ENCODE results near the gene ZHX3. TPM values are rescaled to one million over a fixed set of nuclear protein-coding genes. Genes with fewer than 3 reads are reported as not detected.

The ZHX3 gene
- total RNA-seq, 4 donors from 2014 or later = 19.2 to 32.9 (median 31.4) TPM

DNA sequence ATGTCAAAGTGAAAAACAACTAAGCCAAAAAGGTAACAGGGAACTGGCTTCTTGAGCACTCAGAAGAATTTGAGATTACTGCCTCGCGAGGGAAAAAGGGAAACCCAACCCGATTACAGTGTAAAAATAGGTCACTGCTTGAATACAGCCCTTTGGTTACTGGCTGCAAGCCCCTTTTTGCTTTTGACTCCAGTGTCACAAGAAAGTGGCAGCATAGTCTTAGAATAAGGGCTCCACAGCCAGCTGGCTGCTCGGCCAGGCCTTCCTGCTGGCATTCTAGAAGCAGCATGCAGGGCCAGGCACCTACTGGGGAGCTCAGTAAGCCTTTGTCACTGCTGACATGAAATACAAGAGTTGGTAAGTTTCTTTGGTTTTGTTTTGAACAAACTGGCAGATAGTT is 83.0 kb downstream of the ZHX3 start:
- peak overlapping the region; percentile 93 for H3K27ac ChIP-seq
- DNase-seq (ENCODE audit: low spot score in 2 of 2) = no peak
- TF ChIP-seq, protein P1, sequence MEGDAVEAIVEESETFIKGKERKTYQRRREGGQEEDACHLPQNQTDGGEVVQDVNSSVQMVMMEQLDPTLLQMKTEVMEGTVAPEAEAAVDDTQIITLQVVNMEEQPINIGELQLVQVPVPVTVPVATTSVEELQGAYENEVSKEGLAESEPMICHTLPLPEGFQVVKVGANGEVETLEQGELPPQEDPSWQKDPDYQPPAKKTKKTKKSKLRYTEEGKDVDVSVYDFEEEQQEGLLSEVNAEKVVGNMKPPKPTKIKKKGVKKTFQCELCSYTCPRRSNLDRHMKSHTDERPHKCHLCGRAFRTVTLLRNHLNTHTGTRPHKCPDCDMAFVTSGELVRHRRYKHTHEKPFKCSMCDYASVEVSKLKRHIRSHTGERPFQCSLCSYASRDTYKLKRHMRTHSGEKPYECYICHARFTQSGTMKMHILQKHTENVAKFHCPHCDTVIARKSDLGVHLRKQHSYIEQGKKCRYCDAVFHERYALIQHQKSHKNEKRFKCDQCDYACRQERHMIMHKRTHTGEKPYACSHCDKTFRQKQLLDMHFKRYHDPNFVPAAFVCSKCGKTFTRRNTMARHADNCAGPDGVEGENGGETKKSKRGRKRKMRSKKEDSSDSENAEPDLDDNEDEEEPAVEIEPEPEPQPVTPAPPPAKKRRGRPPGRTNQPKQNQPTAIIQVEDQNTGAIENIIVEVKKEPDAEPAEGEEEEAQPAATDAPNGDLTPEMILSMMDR (IDR thresholded peaks at IDR 0.05) = no peak
- TF ChIP-seq POLR2AphosphoS5 (IDR thresholded peaks at IDR 0.05) = no peak
- TF ChIP-seq POLR2A (IDR thresholded peaks at IDR 0.05) = no peak
- no peak for TF ChIP-seq EP300 (IDR thresholded peaks at IDR 0.05)

DNA sequence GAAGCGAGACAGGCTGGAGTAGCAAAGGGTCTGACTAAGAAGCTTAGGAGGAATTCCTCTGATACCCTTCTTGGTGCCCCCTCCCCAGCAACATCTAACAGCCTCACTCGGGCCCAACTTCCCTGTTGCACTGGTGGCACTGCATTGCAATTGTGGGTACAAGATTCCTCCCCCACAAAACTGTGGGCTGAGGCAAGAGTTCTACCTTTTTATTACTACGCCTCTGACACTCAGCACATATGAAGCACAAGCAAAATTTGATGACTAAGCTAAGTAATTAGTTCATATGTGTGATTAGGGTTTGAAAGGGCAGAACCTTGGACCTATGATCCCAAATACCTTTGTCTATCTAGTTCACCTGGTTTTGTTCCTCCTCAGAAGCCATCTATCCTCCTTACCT is 83.5 kb downstream of the ZHX3 start:
- Histone ChIP-seq H3K27ac (peak overlapping the region; percentile 93), H3K36me3 (no peaks in the 10 kb centered on the region), H3K27me3 (no peaks in the 10 kb centered on the region), H3K4me3 (no peak overlapping the region), H3K9me3 (no peaks in the 10 kb centered on the region), H3K4me1 (peaks cover 42% of the 10 kb centered on the region)
- DNase-seq (ENCODE audit: low spot score in 2 of 2) = no peak
- TF ChIP-seq POLR2AphosphoS5 (IDR thresholded peaks at IDR 0.05) = no peak
- TF ChIP-seq, protein P1 (IDR thresholded peaks at IDR 0.05) = no peak
- no peak for TF ChIP-seq EP300 (IDR thresholded peaks at IDR 0.05)
- TF ChIP-seq POLR2A (IDR thresholded peaks at IDR 0.05) = no peak
- 84% methylated on average over 3 of the region's 3 CpGs for WGBS

More for the DNA sequence above, 83.0 kb downstream of the ZHX3 start:
- Histone ChIP-seq H3K27me3 (no peaks in the 10 kb centered on the region), H3K4me1 (peaks cover 42% of the 10 kb centered on the region), H3K9me3 (no peaks in the 10 kb centered on the region), H3K36me3 (no peaks in the 10 kb centered on the region), H3K4me3 (no peak overlapping the region)
- WGBS = 47% methylated on average over 4 of the region's 4 CpGs

DNA sequence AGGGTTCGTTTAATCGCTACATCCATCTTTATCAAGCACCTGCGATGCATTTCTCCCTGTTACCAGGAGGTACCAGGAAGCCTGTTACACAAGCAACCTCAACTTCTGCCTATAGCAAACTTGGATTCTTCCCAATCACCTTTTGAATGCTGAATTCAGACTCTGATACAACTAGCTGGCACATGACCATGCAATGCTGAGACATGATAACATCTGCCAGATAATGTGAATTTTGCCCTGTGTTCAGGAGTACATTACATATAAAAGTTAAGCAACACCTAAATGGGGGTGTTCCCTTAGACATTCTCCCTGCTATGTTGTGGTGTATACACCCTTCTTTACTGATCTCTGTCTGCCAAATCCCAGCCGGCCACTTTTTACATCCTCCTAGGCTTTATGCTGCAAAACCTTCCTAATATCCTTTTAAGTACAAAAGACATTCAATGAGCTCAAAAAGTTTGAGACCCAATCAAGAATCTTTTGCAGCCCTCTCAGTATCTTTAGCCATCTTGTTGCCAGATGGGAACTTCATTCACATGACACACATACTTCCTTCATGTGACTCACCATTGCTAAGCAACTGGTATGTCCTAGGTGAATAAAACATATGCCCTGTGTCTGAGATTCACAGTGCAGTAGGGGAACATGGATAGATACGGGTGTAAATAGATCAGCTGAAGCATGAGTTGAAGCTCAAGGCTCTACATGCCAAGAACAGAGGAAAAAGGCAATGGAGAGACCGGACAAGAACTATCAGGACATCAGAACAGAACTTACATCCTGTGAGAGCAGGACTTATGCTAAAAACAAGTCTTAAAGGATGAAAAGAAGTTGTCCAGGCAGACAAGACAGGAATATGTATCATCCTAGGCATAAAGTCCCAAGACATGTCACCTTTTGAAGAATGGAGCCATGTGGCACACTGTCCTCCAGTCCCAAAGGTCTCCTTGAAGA is 84.3 kb downstream of the ZHX3 start:
- H3K36me3 ChIP-seq = no peaks in the 10 kb centered on the region
- WGBS = 36% methylated on average over 6 of the region's 6 CpGs
- H3K27me3 ChIP-seq = no peaks in the 10 kb centered on the region
- peaks cover 42% of the 10 kb centered on the region for H3K4me1 ChIP-seq
- H3K9me3 ChIP-seq = no peaks in the 10 kb centered on the region
- peak overlapping the region; percentile 93 for H3K27ac ChIP-seq
- H3K4me3 ChIP-seq = peak overlapping the region; percentile 28
- TF ChIP-seq EP300 (IDR thresholded peaks at IDR 0.05) (no peak), POLR2AphosphoS5 (IDR thresholded peaks at IDR 0.05) (peak in 2 of 3 donors; percentile 48 to 83)
- TF ChIP-seq, protein P1 (IDR thresholded peaks at IDR 0.05) = no peak
- DNase-seq (ENCODE audit: low spot score in 2 of 2) = no peak

DNA sequence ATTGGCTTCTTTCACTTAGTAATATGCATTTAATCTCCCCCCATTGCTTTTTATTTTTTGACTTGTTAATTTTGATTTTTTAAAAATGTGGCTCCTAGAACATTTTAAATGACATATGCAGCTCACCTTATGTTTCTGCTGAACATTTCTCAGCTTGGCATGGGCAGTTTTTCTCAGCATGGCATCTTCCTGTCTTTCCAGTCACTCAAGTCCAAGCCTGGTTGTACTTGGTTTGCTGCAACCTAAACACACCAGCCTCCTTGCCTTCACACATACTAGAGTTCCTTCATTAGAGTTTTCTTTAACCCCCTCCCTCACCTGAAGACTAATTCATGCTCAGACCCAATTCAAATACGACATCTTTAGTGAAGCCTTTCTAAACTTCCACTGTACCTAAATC is 86.4 kb downstream of the ZHX3 start:
- Histone ChIP-seq H3K27ac (peak overlapping the region; percentile 93), H3K4me3 (no peak overlapping the region), H3K27me3 (no peaks in the 10 kb centered on the region), H3K36me3 (no peaks in the 10 kb centered on the region), H3K4me1 (peaks cover 42% of the 10 kb centered on the region), H3K9me3 (no peaks in the 10 kb centered on the region)
- DNase-seq (ENCODE audit: low spot score in 2 of 2) = no peak
- WGBS = 93% methylated on average over 1 of the region's 1 CpG
- no peak for TF ChIP-seq POLR2A (IDR thresholded peaks at IDR 0.05)
- TF ChIP-seq, protein P1 (IDR thresholded peaks at IDR 0.05) = no peak
- no peak for TF ChIP-seq EP300 (IDR thresholded peaks at IDR 0.05)
- TF ChIP-seq POLR2AphosphoS5 (IDR thresholded peaks at IDR 0.05) = no peak

DNA sequence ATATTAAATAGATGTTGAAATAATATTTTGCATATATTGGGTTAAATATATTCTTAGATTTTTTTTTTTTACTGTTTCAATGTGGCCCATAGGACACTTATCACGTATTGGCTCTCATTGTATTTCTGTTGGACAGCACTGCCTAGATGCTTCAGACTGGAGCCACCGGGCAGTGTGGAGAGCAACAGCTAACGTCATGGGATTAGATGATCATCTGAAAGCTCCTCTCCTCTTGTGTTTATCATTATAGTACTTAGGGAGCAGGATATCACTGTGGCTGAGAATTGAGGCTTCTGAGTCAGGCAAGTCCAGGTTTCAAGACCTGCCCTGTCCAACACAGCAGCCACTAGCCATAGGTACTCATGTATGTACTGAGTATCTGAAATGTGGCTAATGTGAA is 87.4 kb downstream of the ZHX3 start:
- Histone ChIP-seq H3K36me3 (no peaks in the 10 kb centered on the region), H3K4me1 (peaks cover 42% of the 10 kb centered on the region), H3K27me3 (no peaks in the 10 kb centered on the region), H3K9me3 (no peaks in the 10 kb centered on the region), H3K4me3 (no peak overlapping the region), H3K27ac (no peak overlapping the region)
- TF ChIP-seq POLR2A (IDR thresholded peaks at IDR 0.05) (no peak), EP300 (IDR thresholded peaks at IDR 0.05) (no peak)
- TF ChIP-seq, protein P1 (IDR thresholded peaks at IDR 0.05) = no peak
- DNase-seq (ENCODE audit: low spot score in 2 of 2) = no peak
- 95% methylated on average over 3 of the region's 3 CpGs for WGBS

Measured in suprapubic skin (tissue), 4 donors.